DMS79 treated with DMSO at 0.1 percent for 48 hours (cell line): Measurements from ENCODE around the gene AFF3.

Experiments
- DNase-seq: peaks from one replicate; lab custom pipeline; 2025; lab: John Stamatoyannopoulos, UW

AFF3 gene

GRCh38 chr2:99883358-99883757, 259.0 kb downstream of the AFF3 start:
- no peak for DNase-seq

- DNase-seq = no peak
These were observed 260.3 kb downstream of the AFF3 start for GRCh38 chr2:99881901-99882591.

GRCh38 chr2:99880964-99881294, 261.5 kb downstream of the AFF3 start:
- DNase-seq = no peak

- DNase-seq = no peak
These were observed 262.0 kb downstream of the AFF3 start for GRCh38 chr2:99880148-99880963.

- DNase-seq = no peak
These were observed 262.9 kb downstream of the AFF3 start for GRCh38 chr2:99879481-99879880.

GRCh38 chr2:99878581-99879350, 263.6 kb downstream of the AFF3 start:
- DNase-seq = no peak

GRCh38 chr2:99877963-99878362, 264.4 kb downstream of the AFF3 start:
- no peak for DNase-seq

DNA sequence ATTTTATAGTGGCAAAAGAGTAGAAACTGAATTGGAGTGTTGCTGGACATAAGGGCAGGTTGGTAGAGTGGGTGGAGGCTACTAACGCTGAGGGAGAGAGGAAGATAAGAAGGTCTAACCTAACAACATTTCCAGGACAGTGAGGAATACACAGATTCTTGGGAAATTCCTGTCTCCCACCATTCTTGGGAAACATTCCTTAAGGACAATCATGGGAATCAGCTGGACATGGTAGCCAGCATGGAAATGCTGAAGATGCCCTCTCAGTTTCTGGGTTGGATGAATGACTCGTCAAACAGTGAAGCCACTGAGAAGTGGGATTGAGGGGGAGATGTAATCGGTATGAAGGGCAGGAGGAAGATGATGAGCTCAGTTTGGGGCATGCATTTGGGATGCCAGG, 265.4 kb downstream of the AFF3 start:
- DNase-seq = no peak

GRCh38 chr2:99875627-99876201, 266.7 kb downstream of the AFF3 start:
- no peak for DNase-seq

DNA sequence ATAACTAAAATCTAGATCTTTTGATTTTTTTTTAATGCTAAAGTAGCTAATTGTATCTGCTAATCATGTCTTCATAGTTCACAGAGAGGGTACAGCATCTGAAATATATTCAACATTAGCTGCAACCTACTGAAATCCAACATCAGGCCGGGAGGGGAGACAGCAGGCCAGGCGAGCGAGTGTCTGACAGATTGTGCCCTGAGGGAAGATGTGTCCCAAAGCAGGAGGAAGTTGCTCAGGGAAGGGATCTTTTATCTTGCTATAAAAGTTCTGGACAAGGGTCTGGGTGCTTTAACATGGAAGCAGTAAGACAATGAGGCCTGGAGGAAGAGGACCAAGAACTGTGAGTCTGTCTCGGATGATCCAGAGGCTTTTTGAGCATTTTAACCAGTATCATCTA, 274.1 kb downstream of the AFF3 start:
- no peak for DNase-seq

- no peak for DNase-seq
These were observed 274.6 kb downstream of the AFF3 start for GRCh38 chr2:99867770-99868169.

GRCh38 chr2:99865818-99866676, 276.3 kb downstream of the AFF3 start:
- no peak for DNase-seq

DNA sequence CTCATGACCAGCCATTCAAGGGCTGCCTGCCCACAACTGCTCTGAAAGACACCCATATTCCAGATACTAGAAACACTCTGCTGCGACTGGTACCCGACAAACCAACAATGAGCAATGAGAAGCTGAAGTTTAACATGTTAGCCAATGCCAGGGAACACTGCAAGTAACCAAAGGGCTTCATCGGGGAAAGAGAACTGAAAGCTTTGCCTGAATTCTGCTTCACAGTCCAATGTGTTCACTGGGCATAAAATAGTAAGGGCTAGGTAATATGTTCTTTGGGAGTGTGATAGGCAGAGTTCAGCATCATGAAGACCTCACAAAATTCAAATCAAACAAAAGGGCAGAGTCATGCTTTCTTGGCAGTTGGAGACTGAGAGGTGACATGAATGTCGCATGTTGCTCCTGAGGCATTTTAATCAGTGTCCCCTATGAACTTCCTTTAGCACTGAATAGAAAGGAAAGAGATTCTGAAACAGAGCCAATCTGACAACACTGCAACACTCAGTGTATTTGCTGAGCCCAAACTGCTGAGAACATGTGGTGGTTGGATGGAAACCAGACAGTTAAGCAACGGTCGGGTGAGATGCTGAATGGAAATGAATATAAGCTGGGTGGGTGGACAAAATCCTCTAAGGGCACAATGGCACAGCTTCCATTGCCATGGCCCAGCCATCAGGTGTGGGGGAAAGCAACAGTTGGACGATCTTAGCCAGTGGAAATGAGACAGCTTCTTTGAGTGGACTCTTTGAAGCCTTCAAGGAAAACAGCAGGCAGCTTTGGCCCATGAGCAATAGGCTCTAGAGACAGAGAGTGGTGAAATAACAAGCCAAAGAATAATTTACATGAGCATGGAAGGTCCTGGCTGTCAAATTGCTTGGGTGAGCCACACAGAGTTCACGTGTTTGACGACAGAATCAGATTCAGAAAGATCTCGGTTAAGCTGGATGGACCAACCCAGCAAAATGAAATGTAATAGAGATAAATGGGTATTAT, 277.5 kb downstream of the AFF3 start:
- no peak for DNase-seq

DNA sequence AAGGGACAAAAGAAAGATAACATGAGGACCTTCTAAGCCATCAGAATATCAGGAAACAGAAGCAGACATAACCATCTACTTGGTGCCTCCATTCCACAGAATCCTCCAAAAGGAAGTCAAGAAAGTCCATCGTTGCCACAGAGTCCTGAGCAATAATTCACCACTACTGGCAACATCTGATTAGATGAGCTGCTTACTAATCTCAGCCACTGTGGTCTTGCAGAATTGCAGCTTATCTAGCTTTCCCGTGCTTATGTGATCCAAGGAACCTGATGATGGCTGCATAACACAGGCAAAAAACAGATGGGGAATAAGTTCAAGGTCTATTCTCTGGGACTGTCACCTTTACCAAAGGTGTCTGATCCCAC, 278.5 kb downstream of the AFF3 start:
- no peak for DNase-seq

- no peak for DNase-seq
These were observed 279.0 kb downstream of the AFF3 start for GRCh38 chr2:99863236-99863902.

GRCh38 chr2:99862566-99862965, 279.8 kb downstream of the AFF3 start:
- DNase-seq = no peak

DNA sequence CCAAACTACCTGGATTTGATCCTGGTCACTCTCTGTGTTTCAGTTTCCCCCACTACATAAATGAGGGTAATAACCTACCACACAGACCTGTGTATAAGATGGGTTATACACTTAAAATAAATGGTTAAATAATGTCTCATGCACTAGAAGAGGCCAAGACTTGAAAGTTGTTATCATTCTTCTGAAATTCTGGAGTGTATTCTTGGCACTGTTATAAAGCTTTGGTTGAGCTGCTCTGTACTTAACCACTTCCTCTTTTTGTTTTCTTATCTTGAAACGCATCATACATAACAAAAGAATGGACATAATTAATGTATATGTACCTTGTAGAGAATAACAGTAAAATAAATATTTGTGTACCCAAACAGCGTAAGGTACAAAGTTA, 281.0 kb downstream of the AFF3 start:
- no peak for DNase-seq

DNA sequence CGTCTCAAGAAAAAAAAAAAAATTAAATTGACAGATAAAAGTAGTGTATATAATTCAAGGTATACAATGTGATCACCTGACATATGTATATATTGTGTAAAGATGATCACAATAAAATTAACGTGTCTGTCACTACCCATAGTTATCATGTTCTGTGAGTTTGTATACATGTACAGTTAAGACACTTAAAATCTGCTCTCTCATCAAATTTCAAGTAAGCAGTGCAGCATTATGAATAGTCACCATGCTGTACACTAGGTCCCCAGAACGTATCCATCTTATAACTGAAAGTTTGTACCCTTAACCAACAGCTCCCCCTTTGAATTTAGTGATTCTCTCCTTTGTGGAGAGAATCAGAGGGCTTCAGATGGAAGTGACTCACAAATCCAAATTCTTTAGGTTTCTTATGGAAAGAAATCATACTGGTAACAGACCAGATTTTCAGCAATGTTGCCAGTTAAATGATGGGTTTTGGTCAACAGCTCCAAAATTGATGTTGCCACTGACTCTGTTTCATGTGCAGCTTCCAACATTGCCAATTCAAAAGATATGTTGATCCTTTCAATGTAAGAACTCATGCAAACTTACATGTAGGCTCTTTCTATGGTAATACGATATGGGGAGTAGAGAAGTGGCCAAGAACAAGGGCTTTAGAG, 281.5 kb downstream of the AFF3 start:
- DNase-seq = no peak

DNA sequence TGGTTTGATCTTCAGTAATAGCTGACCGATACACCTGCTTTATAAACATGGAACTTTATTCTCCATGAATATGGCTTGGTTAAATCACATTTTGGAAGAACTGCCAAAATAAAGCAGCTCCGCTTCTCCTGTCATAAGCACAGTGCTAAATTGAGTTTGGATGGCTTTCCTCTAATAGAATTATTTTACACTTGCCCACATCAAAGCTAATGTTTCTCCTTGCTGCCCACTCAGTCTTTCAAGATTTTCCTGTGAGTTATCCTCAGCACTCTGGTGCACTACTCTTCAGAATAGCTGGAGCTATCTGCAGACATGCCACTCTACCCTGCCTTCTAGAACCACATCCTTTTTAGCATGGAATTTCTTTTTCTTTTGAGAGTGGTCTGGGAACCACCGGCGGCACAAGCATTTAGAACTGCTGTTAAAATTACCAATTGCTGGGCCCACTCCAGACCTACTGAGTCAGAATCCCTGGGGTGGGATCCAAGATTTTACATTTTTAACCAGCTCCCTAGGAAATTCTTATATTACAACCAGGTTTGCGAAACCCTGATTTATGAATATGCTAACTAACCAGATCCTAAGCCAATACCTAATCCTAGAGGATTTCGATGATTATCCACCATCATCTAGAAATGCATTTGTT, 283.3 kb downstream of the AFF3 start:
- no peak for DNase-seq
